ENCODE data around the gene LRCOL1.

Gene LRCOL1

DNA sequence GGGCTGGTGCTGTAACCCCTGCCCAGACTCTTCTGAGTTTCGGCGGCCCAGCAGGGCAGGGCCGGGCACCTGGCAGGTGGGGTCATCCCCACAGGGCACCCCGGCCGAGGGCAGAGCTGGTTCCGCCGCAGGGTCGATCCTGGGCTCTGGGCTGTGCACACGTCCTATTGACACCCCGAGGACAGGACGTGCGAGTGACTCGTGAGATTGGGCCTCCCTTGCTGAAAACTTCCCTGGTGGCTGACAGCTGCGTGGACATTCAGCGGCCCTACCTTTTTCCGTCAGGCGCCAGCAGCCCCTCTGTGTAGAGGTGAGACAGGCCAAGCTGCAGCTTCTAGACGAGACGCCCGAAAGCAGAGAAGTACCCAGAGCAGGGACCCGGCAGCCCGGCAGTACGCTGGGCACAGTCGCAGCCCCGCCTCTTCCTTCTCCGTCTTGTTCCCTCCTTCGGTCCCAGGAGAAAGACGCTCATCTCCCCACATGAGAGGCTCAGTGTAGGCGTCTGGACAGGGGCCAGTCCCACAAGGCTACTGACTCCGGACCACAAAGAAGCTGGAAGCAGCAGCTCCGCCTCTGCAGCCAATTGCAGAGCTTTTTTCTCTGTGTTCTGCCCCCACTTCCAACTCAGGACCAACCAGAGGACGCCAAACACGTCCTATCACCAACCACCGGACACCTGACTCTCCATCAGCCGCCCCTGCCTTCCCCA lies at the start of gene LRCOL1:
LRCOL1 (minus strand) TSS at position 532 of the 709 bp plus-strand sequence. CDS start 4,331 bp downstream, outside the sequence.
- peak; percentile 49 to 74 for DNase-seq

GRCh38 chr12:132660052-132660451 lies 49.7 kb upstream of the LRCOL1 start:
- no peak for DNase-seq

- no peak for DNase-seq
Measured at GRCh38 chr12:132659146-132659545, 48.8 kb upstream of the LRCOL1 start.

- DNase-seq: no peak
Measured at GRCh38 chr12:132658149-132658894, 47.9 kb upstream of the LRCOL1 start.

DNA sequence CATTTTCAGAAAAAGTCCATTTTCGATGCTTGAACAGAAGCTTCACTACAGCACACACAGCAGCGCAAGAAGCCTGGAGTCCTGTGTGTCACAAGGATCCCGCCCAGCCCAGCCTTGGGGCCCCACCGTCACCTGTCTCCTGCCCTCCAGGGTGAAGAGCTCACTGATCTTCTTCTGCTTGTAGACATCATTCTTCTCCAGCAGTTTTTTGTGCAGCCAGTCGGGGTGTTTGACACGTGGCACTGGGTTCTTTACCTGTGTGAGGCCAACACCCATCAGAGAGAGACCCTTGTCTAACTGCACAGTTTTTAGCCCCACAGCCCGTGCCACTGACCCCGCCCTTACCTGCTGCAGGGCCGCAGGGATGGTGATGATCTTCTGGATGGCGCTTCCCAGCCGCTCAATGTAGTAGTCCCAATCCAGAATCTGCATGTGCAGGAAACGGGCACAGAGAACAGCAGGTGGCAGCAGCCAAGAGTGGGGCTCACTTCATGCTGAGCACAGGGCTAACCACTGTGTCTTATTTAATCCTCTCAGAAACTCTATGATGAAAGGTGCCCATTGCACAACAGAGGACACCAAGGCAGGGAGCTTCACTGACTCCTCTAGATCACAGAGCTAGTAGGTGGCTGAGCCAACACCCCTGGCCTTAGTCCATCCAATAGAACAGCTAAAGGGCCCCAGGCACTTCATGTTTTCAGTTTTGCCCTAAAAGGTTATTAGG lies 46.8 kb upstream of the LRCOL1 start:
- DNase-seq: no peak

GRCh38 chr12:132653567-132654290 lies 43.3 kb upstream of the LRCOL1 start:
- DNase-seq: no peak

DNA sequence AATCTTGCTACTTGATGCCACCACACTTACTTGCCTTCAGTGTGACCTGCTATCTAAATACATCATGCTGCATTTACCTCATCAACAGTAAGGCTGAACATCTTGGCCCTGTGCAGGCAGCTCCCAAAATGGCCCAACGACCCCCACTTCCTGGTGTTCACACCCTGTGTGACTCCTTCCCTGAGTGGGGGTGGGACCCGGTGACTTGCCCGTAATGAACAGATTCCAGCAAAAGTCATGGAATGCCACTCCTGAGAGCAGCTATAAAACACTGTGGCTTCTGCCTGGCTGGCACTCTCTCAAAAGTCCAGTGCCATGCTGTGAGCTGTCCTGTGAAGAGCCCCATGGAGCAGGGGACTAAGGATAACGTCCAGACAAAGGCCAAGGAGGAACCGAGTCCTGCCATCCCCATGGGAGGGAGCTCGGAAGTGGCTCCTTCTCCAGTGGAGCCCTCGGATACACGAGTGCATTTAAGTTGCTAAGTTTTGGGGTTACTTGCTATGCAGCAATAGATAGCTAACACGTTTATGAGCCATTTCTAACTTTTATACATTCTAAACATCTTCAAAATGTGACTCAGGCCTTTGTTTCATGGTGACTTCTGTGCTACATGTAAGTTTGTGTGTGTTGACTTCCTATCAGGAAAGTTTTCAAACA lies 41.2 kb upstream of the LRCOL1 start:
- no peak for DNase-seq

DNA sequence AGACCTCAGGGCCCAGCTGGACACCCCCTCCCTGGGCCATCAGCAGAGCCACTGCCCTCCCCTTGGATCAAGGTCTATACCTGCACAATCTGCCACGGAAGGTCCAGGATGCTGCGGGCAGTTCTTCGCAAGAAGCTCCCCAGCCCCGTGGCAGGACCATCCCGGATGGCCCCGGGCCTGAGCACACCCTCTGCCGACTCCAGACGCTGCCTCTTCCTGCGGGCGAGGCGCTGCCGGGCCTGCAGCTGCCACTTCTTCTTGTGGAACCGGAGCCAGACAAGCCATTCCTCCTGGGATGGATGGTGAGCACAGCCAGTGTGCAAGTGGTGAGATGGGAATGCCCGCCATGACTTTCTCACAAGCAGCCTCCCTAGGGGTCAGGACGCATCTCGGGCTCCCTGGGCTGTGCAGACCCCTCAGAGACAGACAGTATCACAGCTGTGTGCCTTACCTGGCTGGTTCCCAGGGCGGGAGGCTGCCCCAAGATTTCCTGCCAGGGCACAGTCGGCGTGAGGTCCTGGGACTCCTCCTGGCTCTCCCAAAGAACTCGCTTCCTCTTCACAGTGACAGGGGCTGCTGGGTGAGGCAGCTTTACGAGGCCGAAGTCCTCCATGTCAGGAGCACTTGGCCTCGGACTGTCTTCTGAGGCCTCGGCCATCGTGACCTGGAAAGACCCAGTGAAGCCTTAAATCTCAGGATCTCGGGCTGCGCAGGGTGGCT lies 39.0 kb upstream of the LRCOL1 start:
- DNase-seq: no peak

- no peak for DNase-seq
Measured at GRCh38 chr12:132648616-132649225, 38.3 kb upstream of the LRCOL1 start.

- DNase-seq: no peak
Measured at GRCh38 chr12:132647858-132648257, 37.5 kb upstream of the LRCOL1 start.

GRCh38 chr12:132646850-132647249 lies 36.5 kb upstream of the LRCOL1 start:
- DNase-seq: no peak

DNA sequence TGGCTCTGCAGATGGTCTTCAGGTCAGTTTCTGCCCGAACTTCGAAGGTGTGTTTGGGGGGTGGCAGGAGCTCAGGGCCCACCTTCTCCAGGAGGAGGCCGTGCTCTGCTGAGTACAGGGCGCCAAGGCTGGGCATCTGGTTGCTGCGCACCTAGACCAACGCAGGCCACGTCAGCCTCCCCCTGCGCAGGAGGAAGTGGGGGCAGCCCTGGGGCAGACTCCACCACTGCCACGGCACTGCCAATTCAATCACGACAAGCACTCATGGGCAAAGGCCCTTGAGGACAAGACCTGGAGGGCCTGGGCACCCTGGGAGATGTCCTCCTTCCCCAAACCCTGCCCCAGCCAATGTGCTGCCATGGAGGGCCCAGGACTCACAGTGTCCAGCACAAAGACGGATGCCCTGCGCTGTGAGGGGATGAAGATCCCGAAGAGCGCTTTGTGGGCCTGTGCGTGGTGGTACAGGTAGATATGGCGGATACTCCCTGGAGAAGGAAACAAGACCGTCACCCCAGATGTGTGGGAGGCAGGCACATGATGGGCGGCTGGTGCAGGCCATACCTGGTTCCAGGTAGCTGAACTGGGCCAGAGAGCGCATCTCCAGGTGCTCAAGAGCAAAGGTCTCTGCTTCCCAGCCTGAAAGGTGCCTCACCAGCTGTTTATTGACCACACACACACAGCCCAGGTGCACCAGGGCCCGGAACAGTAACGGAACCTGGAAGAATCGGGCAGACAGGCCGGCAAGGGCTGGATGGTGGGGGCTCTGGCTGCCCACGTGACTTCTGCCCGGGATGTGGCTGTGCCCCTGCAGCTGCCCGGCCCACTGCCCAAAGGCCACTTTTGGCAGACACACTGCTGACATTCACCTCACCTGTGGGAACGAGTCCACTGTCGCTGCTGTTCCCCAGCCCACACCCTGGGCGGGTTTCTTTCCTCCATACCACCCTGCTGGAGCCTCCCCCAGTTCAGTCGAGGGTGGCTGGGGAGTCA lies 32.8 kb upstream of the LRCOL1 start:
- DNase-seq: no peak

GRCh38 chr12:132641811-132642650 lies 31.6 kb upstream of the LRCOL1 start:
- DNase-seq: no peak

- DNase-seq: no peak
Measured at GRCh38 chr12:132640936-132641335, 30.6 kb upstream of the LRCOL1 start.

GRCh38 chr12:132639956-132640520 lies 29.7 kb upstream of the LRCOL1 start:
- DNase-seq: no peak

DNA sequence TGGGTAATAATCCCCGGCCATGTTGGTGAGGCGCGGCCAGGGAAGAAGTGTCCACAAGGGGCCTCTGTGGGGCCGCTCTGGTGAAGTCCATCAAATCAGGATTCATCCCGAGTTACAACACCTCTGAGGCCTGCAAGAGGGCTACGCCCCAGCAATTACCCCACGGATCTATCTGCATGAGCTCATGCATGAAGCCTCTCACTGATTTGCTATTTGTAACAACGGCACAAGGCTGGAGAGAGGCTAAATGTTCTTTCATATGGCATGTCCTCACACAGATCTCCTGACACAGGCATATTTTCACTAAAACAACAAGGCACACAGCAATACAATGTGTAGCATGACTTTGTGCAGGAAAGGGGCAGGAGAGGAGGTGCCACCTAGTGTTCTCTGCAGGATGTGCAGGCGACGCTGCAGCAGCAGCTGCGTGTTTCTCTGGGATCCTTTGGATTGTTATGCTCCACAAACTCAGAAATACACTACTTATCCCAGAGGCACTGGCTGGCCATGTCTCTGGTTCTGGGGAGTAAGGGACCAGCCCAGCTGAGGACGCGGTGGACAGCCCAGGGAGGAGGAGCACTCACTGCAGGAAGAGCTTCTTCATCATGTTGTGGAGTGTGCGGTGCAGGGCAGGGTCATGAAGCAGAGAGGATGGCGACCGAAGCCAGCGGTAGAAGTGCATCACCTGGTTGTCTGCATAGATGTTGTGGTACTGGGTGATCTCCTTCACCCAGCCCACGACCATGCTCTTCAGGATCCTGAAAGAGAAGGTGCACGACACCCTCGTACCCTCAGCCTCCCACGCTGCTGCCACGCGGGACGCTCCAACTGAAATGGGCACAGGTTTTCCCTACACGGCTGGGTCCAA lies 28.4 kb upstream of the LRCOL1 start:
- DNase-seq: peak; percentile 35 to 60

GRCh38 chr12:132637811-132638210 lies 27.4 kb upstream of the LRCOL1 start:
- DNase-seq: no peak

Measured in NCI-H526 (cell line).